Omental fat pad (tissue), 4 donors: ENCODE results near the gene MAP1LC3B. TPM values are rescaled to one million over a fixed set of nuclear protein-coding genes. Genes with fewer than 3 reads are reported as not detected.

Source experiments
- ATAC-seq: fragments of 150-250 bp; one replicate; pipeline ENCODE4 v1.9.1; 2016; ENCODE audit warnings: mild to moderate bottlenecking, moderate library complexity; ENCODE audit not compliant: low FRiP score
- DNase-seq: peaks from one replicate; pipeline ENCODE4 v3.0.0-alpha.2; 2019; ENCODE audit warnings: low spot score
- total RNA-seq, 4 donors: library from RNA; depleted of rRNA; stranded (reverse); fragments of >200 nt; gene quantifications; one replicate each; pipeline ENCODE4 v1.1.0, GENCODE V29; 2016
- TF ChIP-seq, protein P1 (sequence below), 3 donors: fragments of 450-650 bp; IDR thresholded peaks; one replicate each; pipeline ENCODE4 v1.5.1; 2016 to 2017; ENCODE audit warnings: antibody characterized with exemption in 3 of 3, mild to moderate bottlenecking in 3 of 3, moderate library complexity in 2 of 3

MAP1LC3B gene
- total RNA-seq, 4 donors from 2014 or later: 73.8 to 123 (median 97.8) TPM

GRCh38 chr16:87439926-87440325 lies 47.8 kb downstream of the MAP1LC3B start:
- TF ChIP-seq, protein P1, sequence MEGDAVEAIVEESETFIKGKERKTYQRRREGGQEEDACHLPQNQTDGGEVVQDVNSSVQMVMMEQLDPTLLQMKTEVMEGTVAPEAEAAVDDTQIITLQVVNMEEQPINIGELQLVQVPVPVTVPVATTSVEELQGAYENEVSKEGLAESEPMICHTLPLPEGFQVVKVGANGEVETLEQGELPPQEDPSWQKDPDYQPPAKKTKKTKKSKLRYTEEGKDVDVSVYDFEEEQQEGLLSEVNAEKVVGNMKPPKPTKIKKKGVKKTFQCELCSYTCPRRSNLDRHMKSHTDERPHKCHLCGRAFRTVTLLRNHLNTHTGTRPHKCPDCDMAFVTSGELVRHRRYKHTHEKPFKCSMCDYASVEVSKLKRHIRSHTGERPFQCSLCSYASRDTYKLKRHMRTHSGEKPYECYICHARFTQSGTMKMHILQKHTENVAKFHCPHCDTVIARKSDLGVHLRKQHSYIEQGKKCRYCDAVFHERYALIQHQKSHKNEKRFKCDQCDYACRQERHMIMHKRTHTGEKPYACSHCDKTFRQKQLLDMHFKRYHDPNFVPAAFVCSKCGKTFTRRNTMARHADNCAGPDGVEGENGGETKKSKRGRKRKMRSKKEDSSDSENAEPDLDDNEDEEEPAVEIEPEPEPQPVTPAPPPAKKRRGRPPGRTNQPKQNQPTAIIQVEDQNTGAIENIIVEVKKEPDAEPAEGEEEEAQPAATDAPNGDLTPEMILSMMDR (IDR thresholded peaks at IDR 0.05): no peak
- DNase-seq (no peak), ATAC-seq (no peak)

- ATAC-seq: no peak
- DNase-seq: no peak
- TF ChIP-seq, protein P1 (IDR thresholded peaks at IDR 0.05): no peak
Observed at GRCh38 chr16:87441886-87442580, 49.9 kb downstream of the MAP1LC3B start.

DNA sequence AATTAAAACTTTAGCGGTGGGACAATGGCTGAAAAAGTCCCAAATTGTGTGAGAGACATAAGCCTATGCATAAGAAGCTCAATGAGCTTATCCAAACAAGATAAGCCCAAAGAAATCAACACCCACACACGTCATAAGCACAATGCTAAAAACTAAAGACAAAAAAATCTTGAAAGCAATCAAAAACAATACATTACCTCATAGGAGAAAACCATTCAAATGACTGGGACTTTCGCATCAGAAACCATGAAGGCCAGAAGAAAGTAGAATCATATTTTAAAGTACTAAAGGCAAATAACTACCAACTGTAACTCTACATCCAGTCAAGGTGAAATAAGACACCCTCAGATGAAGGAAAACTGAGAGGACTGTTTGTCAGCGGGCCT lies 50.4 kb downstream of the MAP1LC3B start:
- TF ChIP-seq, protein P1 (IDR thresholded peaks at IDR 0.05): no peak
- DNase-seq (no peak), ATAC-seq (no peak)

GRCh38 chr16:87443016-87443415 lies 50.9 kb downstream of the MAP1LC3B start:
- DNase-seq: no peak
- TF ChIP-seq, protein P1 (IDR thresholded peaks at IDR 0.05): no peak
- no peak for ATAC-seq

DNA sequence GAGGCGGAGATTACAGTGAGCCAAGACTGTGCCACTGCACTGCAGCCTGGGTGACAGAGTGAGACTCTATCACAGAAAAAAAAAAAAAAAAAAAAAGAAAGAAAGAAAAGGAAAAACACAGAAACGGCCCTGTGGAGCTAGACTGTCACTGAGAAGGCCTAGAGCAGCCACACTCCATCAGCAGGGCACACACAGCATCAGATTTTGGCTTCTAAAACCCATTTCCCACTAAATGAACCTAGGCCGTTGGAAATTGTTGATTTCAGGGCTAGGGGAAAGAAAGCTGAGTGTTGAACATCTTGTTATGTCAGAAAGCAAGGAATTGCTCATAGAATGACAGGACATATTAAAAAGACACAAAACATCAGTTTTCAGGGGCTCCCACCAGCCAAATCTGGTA lies 51.8 kb downstream of the MAP1LC3B start:
- DNase-seq (no peak), ATAC-seq (no peak)
- TF ChIP-seq, protein P1 (IDR thresholded peaks at IDR 0.05): no peak

GRCh38 chr16:87445486-87445885 lies 53.4 kb downstream of the MAP1LC3B start:
- TF ChIP-seq, protein P1 (IDR thresholded peaks at IDR 0.05): no peak
- DNase-seq (no peak), ATAC-seq (no peak)

DNA sequence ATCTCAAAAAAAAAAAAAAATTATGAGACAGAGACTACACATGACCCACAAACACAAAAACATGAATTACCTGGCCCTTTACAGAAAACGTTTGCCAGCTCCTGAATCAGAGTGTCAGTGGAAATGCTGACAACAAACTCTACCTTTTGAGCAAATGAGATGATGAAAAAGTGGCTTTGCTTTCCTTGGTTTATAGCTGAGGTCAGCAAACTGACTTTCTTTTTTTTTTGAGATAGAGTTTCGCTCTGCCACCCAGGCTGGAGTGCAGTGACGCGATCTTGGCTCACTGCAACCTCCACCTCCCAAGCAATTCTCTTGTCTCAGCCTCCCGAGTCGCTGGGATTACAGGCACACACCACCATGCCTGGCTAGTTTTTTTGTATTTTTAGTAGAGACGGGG lies 54.3 kb downstream of the MAP1LC3B start:
- ATAC-seq (no peak), DNase-seq (no peak)
- TF ChIP-seq, protein P1 (IDR thresholded peaks at IDR 0.05): no peak
